Coronary artery (tissue), 2 donors: ENCODE measurements around the gene EXOSC6.
A peak's percentile ranks its signal among the peaks of the same experiment; 100 is the strongest.
"Not testable (repeated sequence)": the region's sequence is repeated elsewhere in the genome, so short reads cannot be mapped to it uniquely, and the experiment has no call there.

ENCODE experiments used
- DNase-seq: peaks from one replicate; pipeline ENCODE4 v3.0.0-alpha.2; 2017; ENCODE audit warnings: low spot score
- H3K27ac ChIP-seq, 2 donors: fragments of 200-600 bp; sonication (generic); one replicate each; pipeline ENCODE4 v1.5.1; 2016 to 2019
- H3K4me3 ChIP-seq: fragments of 200-600 bp; sonication (generic); 2 replicates; pipeline ENCODE4 v1.5.1; 2016; ENCODE audit warnings: mild to moderate bottlenecking, moderate library complexity
- CTCF ChIP-seq: fragments of 200-600 bp; sonication (generic); IDR thresholded peaks from one replicate; pipeline ENCODE4 v1.5.1; 2019; ENCODE audit warnings: antibody characterized with exemption

The EXOSC6 gene

DNA sequence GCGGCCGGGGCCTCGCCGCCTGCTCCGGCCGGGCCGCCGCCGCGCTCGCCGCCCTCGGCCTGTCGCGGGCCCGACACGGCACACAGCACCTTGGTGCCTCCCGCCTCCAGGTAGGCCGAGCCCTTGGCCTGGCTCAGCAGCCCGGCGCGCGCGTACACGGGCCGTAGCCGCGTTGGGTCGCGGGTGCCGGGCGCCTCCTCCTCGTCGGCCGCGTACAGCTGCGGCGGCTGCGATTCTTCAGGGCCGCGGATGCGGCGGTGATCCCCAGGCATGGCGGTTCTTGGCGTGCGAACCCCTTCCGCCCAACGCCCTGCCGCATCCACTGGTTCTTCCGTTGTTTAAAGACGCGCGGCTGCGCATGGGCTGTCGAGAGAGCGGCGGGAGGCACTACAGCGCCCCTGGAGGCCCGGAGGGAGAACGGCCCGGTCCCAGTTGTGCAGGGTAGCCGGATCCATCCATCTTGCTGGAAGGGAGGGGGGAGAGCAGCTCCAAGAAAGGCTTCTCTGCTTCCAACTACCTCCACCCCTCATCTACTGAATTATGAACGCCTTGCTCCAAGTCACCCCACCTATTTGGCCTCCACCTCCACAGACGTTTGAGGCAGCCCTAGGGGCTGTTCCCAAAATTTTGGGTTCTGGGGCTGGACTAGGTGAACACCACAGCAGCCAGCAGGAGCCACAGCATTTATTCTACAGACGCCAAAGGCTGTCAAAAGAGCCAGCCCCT lies at the start of gene EXOSC6:
Gene EXOSC6, minus strand, starts transcription at position 312 of the 726 bp plus-strand sequence. Its CDS starts 40 bp downstream, at position 272.
- H3K4me3 ChIP-seq, result peak within 1 kb of the TSS; percentile 89
- H3K27ac ChIP-seq, result peak within 1 kb of the TSS; percentile 27 to 93
- TF ChIP-seq CTCF, result peak; percentile 92
- peak; percentile 93 for DNase-seq

DNA sequence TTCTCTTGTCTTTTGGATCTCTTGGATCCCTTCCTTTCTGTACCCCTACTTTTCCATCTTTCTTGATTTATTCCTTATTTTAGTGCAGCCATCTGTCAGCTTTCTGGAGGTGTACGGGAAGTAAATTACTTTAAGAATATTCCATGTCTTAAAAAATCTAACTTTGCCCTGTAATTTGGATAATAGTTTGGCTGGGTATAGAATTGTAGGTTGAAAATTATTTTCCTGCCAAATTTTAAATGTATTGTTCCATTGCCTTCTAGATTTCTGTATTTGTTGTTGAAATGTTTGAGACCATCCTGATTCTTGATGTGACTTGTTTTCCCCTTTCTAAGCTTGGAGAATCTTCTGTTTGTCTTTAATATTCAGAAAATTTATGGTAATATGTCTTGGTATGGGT lies 49.4 kb upstream of the EXOSC6 start:
- no peak for TF ChIP-seq CTCF
- Histone ChIP-seq H3K4me3 (no peak overlapping the region), H3K27ac (no peak overlapping the region)
- no peak for DNase-seq

GRCh38 chr16:70298988-70299938 lies 47.5 kb upstream of the EXOSC6 start, which contains the start of gene DDX19B:
Gene DDX19B, plus strand, starts transcription at chr16:70299186. Its CDS starts 112 bp downstream, at chr16:70299298.
- peak within 1 kb of the TSS; percentile 90 to 96 for H3K27ac ChIP-seq
- TF ChIP-seq CTCF, result no peak

DNA sequence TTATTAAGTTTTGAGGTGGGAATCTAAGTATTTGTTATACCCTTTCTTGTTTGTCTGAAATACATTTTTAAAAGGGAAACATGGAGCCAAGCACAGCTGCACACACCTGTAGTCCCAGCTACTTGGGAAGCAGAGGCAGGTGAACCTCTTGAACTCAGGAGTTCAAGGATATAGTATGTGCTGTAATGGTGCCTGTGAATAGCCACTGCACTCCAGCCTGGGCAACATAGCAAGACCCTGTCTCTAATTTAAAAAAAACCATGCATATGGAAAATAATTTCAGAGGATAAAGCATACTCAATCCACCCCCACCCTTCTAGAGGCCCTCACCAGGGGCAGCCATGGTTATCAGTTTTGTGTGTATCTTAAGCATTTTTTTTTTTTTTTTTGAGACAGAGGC lies 43.9 kb upstream of the EXOSC6 start:
- DNase-seq, result no peak
- Histone ChIP-seq H3K4me3 (no peak overlapping the region), H3K27ac (no peak overlapping the region)
- TF ChIP-seq CTCF, result no peak

More at GRCh38 chr16:70298988-70299938, 47.5 kb upstream of the EXOSC6 start, which contains the start of gene DDX19B:
- DNase-seq, result peak; percentile 82
- peak within 1 kb of the TSS; percentile 88 for H3K4me3 ChIP-seq

DNA sequence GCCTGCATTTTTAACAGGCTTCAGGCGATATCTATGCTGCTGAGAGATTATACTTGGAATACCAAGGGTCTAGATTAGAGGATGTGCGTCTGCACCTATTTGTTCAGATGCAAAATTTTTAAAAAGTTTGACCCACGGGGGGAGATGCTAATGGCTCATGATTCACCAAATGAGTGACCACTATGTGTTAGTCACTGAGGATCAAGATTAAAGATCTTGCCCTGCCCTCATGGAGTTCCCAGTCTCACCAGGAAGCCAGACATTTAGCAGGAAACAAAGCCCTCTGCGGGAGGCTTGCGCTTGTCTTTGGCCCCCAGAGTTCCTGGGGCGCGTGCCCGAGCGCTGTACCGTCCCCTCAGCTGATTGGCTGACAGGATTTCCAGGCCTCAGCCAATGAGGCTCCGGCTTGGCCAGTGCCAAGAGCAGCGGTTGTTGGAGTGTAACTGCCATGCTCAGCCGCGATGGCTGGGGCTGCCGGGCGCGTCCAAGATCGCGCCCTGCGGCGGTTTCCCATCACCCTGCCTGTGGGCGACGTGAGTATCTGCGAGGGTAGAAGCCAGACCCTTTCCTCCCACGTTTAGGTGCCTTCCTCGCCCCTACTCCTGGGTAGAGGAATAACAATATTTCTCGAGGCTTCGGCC lies 42.8 kb upstream of the EXOSC6 start:
- TF ChIP-seq CTCF, result no peak
- no peak overlapping the region for H3K4me3 ChIP-seq
- DNase-seq, result no peak
- H3K27ac ChIP-seq, result no peak overlapping the region

- not testable (repeated sequence) for DNase-seq, H3K27ac ChIP-seq
Observed at GRCh38 chr16:70292148-70292547, 40.4 kb upstream of the EXOSC6 start.

More at GRCh38 chr16:70292148-70292547, 40.4 kb upstream of the EXOSC6 start:
- H3K4me3 ChIP-seq, result not testable (repeated sequence)
